ENCODE measurements around the gene WLS.
"Not testable (repeated sequence)": the region's sequence is repeated elsewhere in the genome, so short reads cannot be mapped to it uniquely, and the experiment has no call there.

Gene WLS

GRCh38 chr1:68173936-68174737, 58.2 kb downstream of the WLS start:
- H3K27me3 ChIP-seq (ENCODE audit: control insufficient read depth, insufficient read depth, low read length) = no peaks in the 10 kb centered on the region
- no peaks in the 10 kb centered on the region for H3K9me3 ChIP-seq (ENCODE audit: control insufficient read depth, insufficient read depth, low read length)
- no peak overlapping the region for H3K4me3 ChIP-seq (ENCODE audit: low read depth, low read length)
- H3K36me3 ChIP-seq (ENCODE audit: control insufficient read depth, insufficient read depth, low read length) = no peaks in the 10 kb centered on the region
- H3K4me1 ChIP-seq (ENCODE audit: control insufficient read depth, insufficient read depth, low read length) = peaks cover 4% of the 10 kb centered on the region
- H3K9ac ChIP-seq (ENCODE audit: low read depth, low read length) = no peak overlapping the region

GRCh38 chr1:68173283-68173935, 58.9 kb downstream of the WLS start:
- no peaks in the 10 kb centered on the region for H3K36me3 ChIP-seq (ENCODE audit: control insufficient read depth, insufficient read depth, low read length)
- H3K9me3 ChIP-seq (ENCODE audit: control insufficient read depth, insufficient read depth, low read length) = no peaks in the 10 kb centered on the region
- H3K4me3 ChIP-seq (ENCODE audit: low read depth, low read length) = no peak overlapping the region
- peaks cover 4% of the 10 kb centered on the region for H3K4me1 ChIP-seq (ENCODE audit: control insufficient read depth, insufficient read depth, low read length)
- H3K27me3 ChIP-seq (ENCODE audit: control insufficient read depth, insufficient read depth, low read length) = no peaks in the 10 kb centered on the region
- H3K9ac ChIP-seq (ENCODE audit: low read depth, low read length) = no peak overlapping the region

- H3K9me3 ChIP-seq (ENCODE audit: control insufficient read depth, insufficient read depth, low read length); H3K36me3 ChIP-seq (ENCODE audit: control insufficient read depth, insufficient read depth, low read length); H3K4me1 ChIP-seq (ENCODE audit: control insufficient read depth, insufficient read depth, low read length); H3K9ac ChIP-seq (ENCODE audit: low read depth, low read length); H3K4me3 ChIP-seq (ENCODE audit: low read depth, low read length); H3K27me3 ChIP-seq (ENCODE audit: control insufficient read depth, insufficient read depth, low read length): not testable (repeated sequence)
These were observed 60.5 kb downstream of the WLS start for GRCh38 chr1:68171795-68172194.

GRCh38 chr1:68168545-68169171, 63.7 kb downstream of the WLS start:
- Histone ChIP-seq H3K4me1 (ENCODE audit: control insufficient read depth, insufficient read depth, low read length) (peaks cover 4% of the 10 kb centered on the region), H3K9ac (ENCODE audit: low read depth, low read length) (no peak overlapping the region), H3K9me3 (ENCODE audit: control insufficient read depth, insufficient read depth, low read length) (no peaks in the 10 kb centered on the region), H3K36me3 (ENCODE audit: control insufficient read depth, insufficient read depth, low read length) (no peaks in the 10 kb centered on the region), H3K27me3 (ENCODE audit: control insufficient read depth, insufficient read depth, low read length) (peaks cover 2% of the 10 kb centered on the region), H3K4me3 (ENCODE audit: low read depth, low read length) (no peak overlapping the region)

GRCh38 chr1:68167211-68167610, 65.1 kb downstream of the WLS start:
- no peaks in the 10 kb centered on the region for H3K36me3 ChIP-seq (ENCODE audit: control insufficient read depth, insufficient read depth, low read length)
- no peaks in the 10 kb centered on the region for H3K4me1 ChIP-seq (ENCODE audit: control insufficient read depth, insufficient read depth, low read length)
- H3K9me3 ChIP-seq (ENCODE audit: control insufficient read depth, insufficient read depth, low read length) = no peaks in the 10 kb centered on the region
- no peak overlapping the region for H3K9ac ChIP-seq (ENCODE audit: low read depth, low read length)
- H3K4me3 ChIP-seq (ENCODE audit: low read depth, low read length) = no peak overlapping the region
- peaks cover 2% of the 10 kb centered on the region for H3K27me3 ChIP-seq (ENCODE audit: control insufficient read depth, insufficient read depth, low read length)

- Histone ChIP-seq H3K27me3 (ENCODE audit: control insufficient read depth, insufficient read depth, low read length) (peaks cover 2% of the 10 kb centered on the region), H3K9me3 (ENCODE audit: control insufficient read depth, insufficient read depth, low read length) (no peaks in the 10 kb centered on the region), H3K9ac (ENCODE audit: low read depth, low read length) (no peak overlapping the region), H3K36me3 (ENCODE audit: control insufficient read depth, insufficient read depth, low read length) (no peaks in the 10 kb centered on the region), H3K4me1 (ENCODE audit: control insufficient read depth, insufficient read depth, low read length) (no peaks in the 10 kb centered on the region), H3K4me3 (ENCODE audit: low read depth, low read length) (no peak overlapping the region)
These were observed 66.0 kb downstream of the WLS start for GRCh38 chr1:68166348-68166747.

- Histone ChIP-seq H3K36me3 (ENCODE audit: control insufficient read depth, insufficient read depth, low read length) (no peaks in the 10 kb centered on the region), H3K9me3 (ENCODE audit: control insufficient read depth, insufficient read depth, low read length) (no peaks in the 10 kb centered on the region), H3K4me3 (ENCODE audit: low read depth, low read length) (no peak overlapping the region)
These were observed 66.7 kb downstream of the WLS start for GRCh38 chr1:68165665-68166064.

GRCh38 chr1:68164918-68165317, 67.4 kb downstream of the WLS start:
- H3K36me3 ChIP-seq (ENCODE audit: control insufficient read depth, insufficient read depth, low read length) = no peaks in the 10 kb centered on the region
- no peaks in the 10 kb centered on the region for H3K4me1 ChIP-seq (ENCODE audit: control insufficient read depth, insufficient read depth, low read length)
- H3K27me3 ChIP-seq (ENCODE audit: control insufficient read depth, insufficient read depth, low read length) = peaks cover 2% of the 10 kb centered on the region
- H3K9ac ChIP-seq (ENCODE audit: low read depth, low read length) = no peak overlapping the region
- H3K4me3 ChIP-seq (ENCODE audit: low read depth, low read length) = no peak overlapping the region
- no peaks in the 10 kb centered on the region for H3K9me3 ChIP-seq (ENCODE audit: control insufficient read depth, insufficient read depth, low read length)

More at GRCh38 chr1:68165665-68166064, 66.7 kb downstream of the WLS start:
- no peak overlapping the region for H3K9ac ChIP-seq (ENCODE audit: low read depth, low read length)
- H3K4me1 ChIP-seq (ENCODE audit: control insufficient read depth, insufficient read depth, low read length) = no peaks in the 10 kb centered on the region
- H3K27me3 ChIP-seq (ENCODE audit: control insufficient read depth, insufficient read depth, low read length) = peaks cover 2% of the 10 kb centered on the region

GRCh38 chr1:68163220-68163619, 69.1 kb downstream of the WLS start:
- Histone ChIP-seq H3K9ac (ENCODE audit: low read depth, low read length) (no peak overlapping the region), H3K36me3 (ENCODE audit: control insufficient read depth, insufficient read depth, low read length) (no peaks in the 10 kb centered on the region), H3K9me3 (ENCODE audit: control insufficient read depth, insufficient read depth, low read length) (no peaks in the 10 kb centered on the region), H3K4me1 (ENCODE audit: control insufficient read depth, insufficient read depth, low read length) (no peaks in the 10 kb centered on the region), H3K27me3 (ENCODE audit: control insufficient read depth, insufficient read depth, low read length) (peaks cover 2% of the 10 kb centered on the region), H3K4me3 (ENCODE audit: low read depth, low read length) (no peak overlapping the region)

- Histone ChIP-seq H3K9me3 (ENCODE audit: control insufficient read depth, insufficient read depth, low read length) (no peaks in the 10 kb centered on the region), H3K27me3 (ENCODE audit: control insufficient read depth, insufficient read depth, low read length) (peaks cover 2% of the 10 kb centered on the region), H3K36me3 (ENCODE audit: control insufficient read depth, insufficient read depth, low read length) (no peaks in the 10 kb centered on the region), H3K9ac (ENCODE audit: low read depth, low read length) (no peak overlapping the region), H3K4me1 (ENCODE audit: control insufficient read depth, insufficient read depth, low read length) (no peaks in the 10 kb centered on the region), H3K4me3 (ENCODE audit: low read depth, low read length) (no peak overlapping the region)
These were observed 69.6 kb downstream of the WLS start for GRCh38 chr1:68162761-68163160.

- not testable (repeated sequence) for H3K4me3 ChIP-seq (ENCODE audit: low read depth, low read length); H3K27me3 ChIP-seq (ENCODE audit: control insufficient read depth, insufficient read depth, low read length); H3K4me1 ChIP-seq (ENCODE audit: control insufficient read depth, insufficient read depth, low read length); H3K9me3 ChIP-seq (ENCODE audit: control insufficient read depth, insufficient read depth, low read length); H3K9ac ChIP-seq (ENCODE audit: low read depth, low read length); H3K36me3 ChIP-seq (ENCODE audit: control insufficient read depth, insufficient read depth, low read length)
These were observed 70.7 kb downstream of the WLS start for GRCh38 chr1:68161672-68162071.

GRCh38 chr1:68160935-68161334, 71.4 kb downstream of the WLS start:
- H3K36me3 ChIP-seq (ENCODE audit: control insufficient read depth, insufficient read depth, low read length); H3K27me3 ChIP-seq (ENCODE audit: control insufficient read depth, insufficient read depth, low read length); H3K4me1 ChIP-seq (ENCODE audit: control insufficient read depth, insufficient read depth, low read length); H3K9me3 ChIP-seq (ENCODE audit: control insufficient read depth, insufficient read depth, low read length); H3K4me3 ChIP-seq (ENCODE audit: low read depth, low read length); H3K9ac ChIP-seq (ENCODE audit: low read depth, low read length): not testable (repeated sequence)

Measured in iPS-15b (cell line).